BJ (cell line): Measurements from ENCODE around the gene DCST2. TPM values are rescaled to one million over a fixed set of nuclear protein-coding genes. Genes with fewer than 3 reads are reported as not detected.

Experiments used
- CTCF ChIA-PET: fragments of 350-600 bp; formaldehyde crosslinking; extraction: SDS; loops from one replicate; lab custom pipeline; 2021; ENCODE audit warnings: antibody characterized with exemption, inconsistent platforms; lab: Yijun Ruan, JAX
- POLR2A ChIA-PET: fragments of 300-600 bp; sonication (Branson Sonifier 250); formaldehyde crosslinking; extraction: SDS; loops from one replicate; lab custom pipeline; 2021; ENCODE audit warnings: antibody characterized with exemption; lab: Charles Lee
- DNase-seq: peaks from one replicate; pipeline ENCODE4 v3.0.0-alpha.2; 2011; ENCODE audit warnings: low read depth
- H3K27me3 ChIP-seq: 2 replicates; pipeline ENCODE4 v1.6.0; 2011; ENCODE audit warnings: low read length; ENCODE audit not compliant: control insufficient read depth, insufficient read depth
- H3K36me3 ChIP-seq: 2 replicates; pipeline ENCODE4 v1.5.1; 2011; ENCODE audit warnings: low read length; ENCODE audit not compliant: control insufficient read depth, insufficient read depth
- H3K4me3 ChIP-seq: 2 replicates; pipeline ENCODE4 v1.5.1; 2011; ENCODE audit warnings: low read depth, mild to moderate bottlenecking, control low read depth, low read length
- CTCF ChIP-seq: IDR thresholded peaks from 2 replicates; pipeline ENCODE4 v1.5.1; 2011; ENCODE audit warnings: low read depth, mild to moderate bottlenecking, control low read depth, inconsistent platforms, low read length, moderate library complexity; ENCODE audit not compliant: insufficient read depth
- polyA plus RNA-seq: library from polyadenylated mRNA; depleted of rRNA; stranded (reverse); fragments of >200 nt; gene quantifications from 2 replicates; pipeline ENCODE4 v1.2.3, GENCODE V29; 2011

The DCST2 gene
- polyA plus RNA-seq, 1 experiment = 0.38 TPM

- Histone ChIP-seq H3K27me3 (no peaks in the 10 kb centered on the region), H3K4me3 (no peak overlapping the region), H3K36me3 (peaks cover 9% of the 10 kb centered on the region)
- TF ChIP-seq CTCF = no peak
- ChIA-PET POLR2A (no interaction called here), CTCF (interaction anchor here (1.4 to 10.2 kb wide), 4 partner anchors 9 to 70 kb away, joined by 3 to 95 read pairs (median 39); partner anchors contain the start of genes LENEP and ZBTB7B)
- no peak for DNase-seq
These were observed 18.7 kb downstream of the DCST2 start for GRCh38 chr1:155014709-155015508.

GRCh38 chr1:155013632-155014031 is 19.9 kb downstream of the DCST2 start:
- no peak for DNase-seq
- CTCF ChIA-PET = interaction anchor here (10.2 kb wide), 1 partner anchor 18 kb away, joined by 95 read pairs; the partner anchor contains the start of gene LENEP
- no peaks in the 10 kb centered on the region for H3K27me3 ChIP-seq
- H3K4me3 ChIP-seq = no peak overlapping the region
- POLR2A ChIA-PET = no interaction called here
- H3K36me3 ChIP-seq = peaks cover 9% of the 10 kb centered on the region
- TF ChIP-seq CTCF = no peak

- H3K4me3 ChIP-seq = no peak overlapping the region
- no peaks in the 10 kb centered on the region for H3K27me3 ChIP-seq
- no peak for DNase-seq
- POLR2A ChIA-PET = no interaction called here
- CTCF ChIA-PET = interaction anchor here (10.2 kb wide), 1 partner anchor 17 kb away, joined by 95 read pairs; the partner anchor contains the start of gene LENEP
- H3K36me3 ChIP-seq = peaks cover 8% of the 10 kb centered on the region
- no peak for TF ChIP-seq CTCF
These were observed 20.6 kb downstream of the DCST2 start for GRCh38 chr1:155012776-155013602.

- no peak for TF ChIP-seq CTCF
- no peak overlapping the region for H3K4me3 ChIP-seq
- CTCF ChIA-PET = interaction anchor here (1.1 to 10.2 kb wide), 3 partner anchors 16 to 50 kb away, joined by 3 to 95 read pairs (median 3); partner anchors contain the start of genes LENEP and PYGO2
- H3K27me3 ChIP-seq = no peaks in the 10 kb centered on the region
- POLR2A ChIA-PET = no interaction called here
- DNase-seq = no peak
- peaks cover 11% of the 10 kb centered on the region for H3K36me3 ChIP-seq
These were observed 21.5 kb downstream of the DCST2 start for GRCh38 chr1:155012026-155012546.
